Liver (tissue), 3 donors: ENCODE results near the gene MASP2.

Experiments
- ATF3 ChIP-seq: IDR thresholded peaks from 2 replicates; pipeline ENCODE4 v1.6.1; 2016; ENCODE audit warnings: antibody characterized with exemption
- CTCF ChIP-seq: fragments of 150-350 bp; IDR thresholded peaks from 2 replicates; pipeline ENCODE4 v1.5.1; 2017; ENCODE audit warnings: improper control_type of control experiment, low read depth, low read length; ENCODE audit not compliant: missing input control
- EGR1 ChIP-seq, 2 donors: IDR thresholded peaks; 2 replicates each; pipeline ENCODE4 v1.6.1; 2016 to 2018; ENCODE audit warnings: antibody characterized with exemption in 2 of 2, low read depth in 2 of 2
- FOXA1 ChIP-seq: IDR thresholded peaks from 2 replicates; pipeline ENCODE4 v1.6.1; 2016; ENCODE audit warnings: antibody characterized with exemption
- GABPA ChIP-seq, 2 donors: IDR thresholded peaks in 1 of 2; conservative IDR thresholded peaks in 1 of 2; 2 replicates each; pipeline ENCODE4 v1.6.1; 2016; ENCODE audit warnings: antibody characterized with exemption in 2 of 2, mild to moderate bottlenecking in 1 of 2, moderate library complexity in 1 of 2
- HNF4A ChIP-seq, 2 donors: conservative IDR thresholded peaks; 2 replicates each; pipeline ENCODE4 v1.6.1; 2016; ENCODE audit warnings: antibody characterized with exemption in 2 of 2, mild to moderate bottlenecking in 2 of 2
- JUND ChIP-seq, 2 donors: IDR thresholded peaks; 2 replicates each; pipeline ENCODE4 v1.6.1; 2016; ENCODE audit warnings: antibody characterized with exemption in 2 of 2
- MAX ChIP-seq: IDR thresholded peaks from 2 replicates; pipeline ENCODE4 v1.6.1; 2016; ENCODE audit warnings: antibody characterized with exemption
- RAD21 ChIP-seq, 2 donors: IDR thresholded peaks; 2 replicates each; pipeline ENCODE4 v1.6.1; 2016; ENCODE audit warnings: antibody characterized with exemption in 2 of 2, mild to moderate bottlenecking in 2 of 2
- REST ChIP-seq: IDR thresholded peaks from 2 replicates; pipeline ENCODE4 v1.6.1; 2016; ENCODE audit warnings: antibody characterized with exemption, mild to moderate bottlenecking
- TAF1 ChIP-seq: conservative IDR thresholded peaks from 2 replicates; pipeline ENCODE4 v1.6.1; 2016; ENCODE audit warnings: antibody characterized with exemption, mild to moderate bottlenecking
- YY1 ChIP-seq: IDR thresholded peaks from 2 replicates; pipeline ENCODE4 v1.6.1; 2016; ENCODE audit warnings: antibody characterized with exemption, mild to moderate bottlenecking
- ZBTB33 ChIP-seq: IDR thresholded peaks from 2 replicates; pipeline ENCODE4 v1.6.1; 2016; ENCODE audit warnings: antibody characterized with exemption
- donor health status: healthy.
- donor health status: healthy.

GRCh38 chr1:11025618-11026017, 21.4 kb downstream of the MASP2 start:
- TF ChIP-seq CTCF (no peak), REST (no peak), GABPA (IDR thresholded peaks at IDR 0.05 in 1 of 2, conservative IDR thresholded peaks at IDR 0.05 in 1 of 2) (no peak), JUND (IDR thresholded peaks at IDR 0.05) (no peak), MAX (no peak), TAF1 (no peak), ZBTB33 (no peak), RAD21 (IDR thresholded peaks at IDR 0.05) (no peak), YY1 (no peak), HNF4A (conservative IDR thresholded peaks at IDR 0.05) (no peak), ATF3 (no peak), EGR1 (IDR thresholded peaks at IDR 0.05; ENCODE audit: low read depth in 2 of 2) (no peak), FOXA1 (no peak)
